ENCODE results near the gene GAL3ST1.

GAL3ST1 gene

GRCh38 chr22:30523646-30524489 lies 50.6 kb downstream of the GAL3ST1 start:
- Mint-ChIP-seq H3K9me3 (no peaks in the 10 kb centered on the region), H3K27ac (no peak overlapping the region), H3K36me3 (ENCODE audit: insufficient read depth) (no peaks in the 10 kb centered on the region), H3K27me3 (peaks cover 38 to 48% of the 10 kb centered on the region in 2 donors), H3K4me3 (no peak overlapping the region), H3K4me1 (ENCODE audit: low read depth in 2 of 2) (no peaks in the 10 kb centered on the region)
- ATAC-seq (replicated peaks) (no peak), DNase-seq (no peak)

GRCh38 chr22:30521368-30522156 lies 52.9 kb downstream of the GAL3ST1 start:
- H3K27me3 Mint-ChIP-seq = peaks cover 38 to 43% of the 10 kb centered on the region in 2 donors
- no peaks in the 10 kb centered on the region for H3K4me1 Mint-ChIP-seq (ENCODE audit: low read depth in 2 of 2)
- peak overlapping the region in 1 of 2 donors; percentile 39 for H3K27ac Mint-ChIP-seq
- no peak for ATAC-seq (replicated peaks)
- no peaks in the 10 kb centered on the region for H3K36me3 Mint-ChIP-seq (ENCODE audit: insufficient read depth)
- DNase-seq = no peak
- no peak overlapping the region for H3K4me3 Mint-ChIP-seq
- no peaks in the 10 kb centered on the region for H3K9me3 Mint-ChIP-seq

GRCh38 chr22:30519842-30520425 lies 54.5 kb downstream of the GAL3ST1 start:
- Mint-ChIP-seq H3K27ac (no peak overlapping the region), H3K36me3 (ENCODE audit: insufficient read depth) (no peaks in the 10 kb centered on the region), H3K27me3 (peaks cover 32 to 35% of the 10 kb centered on the region in 2 donors), H3K4me3 (no peak overlapping the region), H3K4me1 (ENCODE audit: low read depth in 2 of 2) (no peaks in the 10 kb centered on the region), H3K9me3 (no peaks in the 10 kb centered on the region)
- DNase-seq (no peak), ATAC-seq (replicated peaks) (no peak)

GRCh38 chr22:30516731-30517130 lies 57.7 kb downstream of the GAL3ST1 start:
- H3K9me3 Mint-ChIP-seq = no peaks in the 10 kb centered on the region
- no peak overlapping the region for H3K27ac Mint-ChIP-seq
- peaks cover 16 to 26% of the 10 kb centered on the region in 2 donors for H3K27me3 Mint-ChIP-seq
- H3K4me3 Mint-ChIP-seq = no peak overlapping the region
- H3K36me3 Mint-ChIP-seq (ENCODE audit: insufficient read depth) = no peaks in the 10 kb centered on the region
- DNase-seq (no peak), ATAC-seq (replicated peaks) (no peak)
- no peaks in the 10 kb centered on the region for H3K4me1 Mint-ChIP-seq (ENCODE audit: low read depth in 2 of 2)

DNA sequence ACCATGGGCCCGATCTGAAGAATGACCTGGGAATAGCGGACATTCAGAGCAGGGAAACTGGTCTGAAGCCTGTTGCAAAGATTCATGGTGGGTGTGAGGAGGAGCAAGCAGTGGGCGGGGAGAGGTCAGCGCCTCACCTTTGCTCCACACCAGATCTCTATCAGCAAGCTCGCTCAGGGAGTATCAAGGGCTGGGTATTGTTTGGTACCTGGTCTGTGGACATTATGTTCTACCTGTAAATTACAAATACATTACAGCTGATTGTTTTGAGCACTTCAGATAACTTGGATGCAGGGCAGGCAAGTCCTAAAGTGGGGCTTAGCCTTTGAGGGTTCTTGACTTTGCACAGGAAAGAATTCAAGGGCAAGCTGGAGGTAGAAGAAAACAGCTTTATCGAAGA lies 58.2 kb downstream of the GAL3ST1 start:
- H3K4me1 Mint-ChIP-seq (ENCODE audit: low read depth in 2 of 2) = no peaks in the 10 kb centered on the region
- ATAC-seq (replicated peaks) (no peak), DNase-seq (no peak)
- H3K27ac Mint-ChIP-seq = no peak overlapping the region
- no peak overlapping the region for H3K4me3 Mint-ChIP-seq
- peaks cover 11 to 23% of the 10 kb centered on the region in 2 donors for H3K27me3 Mint-ChIP-seq
- H3K9me3 Mint-ChIP-seq = no peaks in the 10 kb centered on the region
- H3K36me3 Mint-ChIP-seq (ENCODE audit: insufficient read depth) = no peaks in the 10 kb centered on the region

- DNase-seq (no peak), ATAC-seq (replicated peaks) (no peak)
- Mint-ChIP-seq H3K4me1 (ENCODE audit: low read depth in 2 of 2) (no peaks in the 10 kb centered on the region), H3K27ac (no peak overlapping the region), H3K27me3 (peaks cover 6 to 15% of the 10 kb centered on the region in 2 donors), H3K9me3 (no peaks in the 10 kb centered on the region), H3K4me3 (no peak overlapping the region), H3K36me3 (ENCODE audit: insufficient read depth) (no peaks in the 10 kb centered on the region)
Observed at GRCh38 chr22:30514252-30514651, 60.2 kb downstream of the GAL3ST1 start.

DNA sequence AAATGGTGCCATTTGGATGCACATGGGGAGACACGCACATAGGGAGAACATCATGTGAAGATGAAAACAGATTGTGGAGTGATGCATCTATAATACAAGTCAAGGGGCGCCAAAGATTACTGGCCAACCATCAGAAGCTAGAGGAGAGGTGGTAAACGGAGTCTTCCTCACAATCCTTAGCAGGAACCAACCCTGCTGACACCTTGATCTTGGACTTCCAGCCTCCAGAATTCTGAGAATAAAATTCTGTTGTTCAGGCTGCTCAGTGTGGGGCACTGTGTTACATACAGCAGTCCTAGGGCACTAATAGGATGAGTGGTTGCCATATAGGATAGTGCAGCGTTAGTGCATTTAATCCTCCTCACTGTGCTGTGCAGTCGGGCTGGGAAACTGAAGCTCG lies 61.0 kb downstream of the GAL3ST1 start:
- Mint-ChIP-seq H3K4me3 (no peak overlapping the region), H3K36me3 (ENCODE audit: insufficient read depth) (no peaks in the 10 kb centered on the region), H3K27me3 (peaks cover 2 to 15% of the 10 kb centered on the region in 2 donors), H3K9me3 (no peaks in the 10 kb centered on the region), H3K27ac (no peak overlapping the region), H3K4me1 (ENCODE audit: low read depth in 2 of 2) (no peaks in the 10 kb centered on the region)
- DNase-seq (no peak), ATAC-seq (replicated peaks) (no peak)

GRCh38 chr22:30511911-30512310 lies 62.6 kb downstream of the GAL3ST1 start:
- Mint-ChIP-seq H3K4me1 (ENCODE audit: low read depth in 2 of 2) (no peaks in the 10 kb centered on the region), H3K36me3 (ENCODE audit: insufficient read depth) (no peaks in the 10 kb centered on the region)

DNA sequence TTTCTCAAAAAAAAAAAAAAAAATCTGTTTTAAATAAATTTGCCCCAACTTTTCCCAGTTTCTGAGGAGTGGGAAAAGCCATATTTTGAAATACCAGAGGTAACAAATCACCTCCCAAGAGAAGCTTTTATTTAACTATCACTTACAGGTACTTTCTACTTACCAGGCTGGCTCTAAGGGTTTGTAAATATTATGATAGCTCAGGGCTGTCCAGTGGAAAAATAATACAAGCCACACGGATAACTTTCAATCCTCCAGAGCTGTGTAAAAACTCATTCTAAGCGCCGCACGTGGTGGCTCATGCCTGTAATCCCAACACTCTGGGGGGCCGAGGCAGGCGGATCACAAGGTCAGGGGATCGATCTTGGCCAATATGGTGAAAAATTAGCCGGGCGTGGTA lies 63.4 kb downstream of the GAL3ST1 start:
- DNase-seq (no peak), ATAC-seq (replicated peaks) (no peak)
- no peak overlapping the region for H3K27ac Mint-ChIP-seq
- no peaks in the 10 kb centered on the region for H3K36me3 Mint-ChIP-seq (ENCODE audit: insufficient read depth)
- H3K4me1 Mint-ChIP-seq (ENCODE audit: low read depth in 2 of 2) = no peaks in the 10 kb centered on the region
- no peak overlapping the region for H3K4me3 Mint-ChIP-seq
- H3K9me3 Mint-ChIP-seq = no peaks in the 10 kb centered on the region
- H3K27me3 Mint-ChIP-seq = peaks cover 10 to 26% of the 10 kb centered on the region in 2 donors

More at GRCh38 chr22:30511911-30512310, 62.6 kb downstream of the GAL3ST1 start:
- Mint-ChIP-seq H3K9me3 (no peaks in the 10 kb centered on the region), H3K4me3 (no peak overlapping the region), H3K27ac (no peak overlapping the region), H3K27me3 (peaks cover 4 to 19% of the 10 kb centered on the region in 2 donors)
- ATAC-seq (replicated peaks) (no peak), DNase-seq (no peak)

- ATAC-seq (replicated peaks) (no peak), DNase-seq (no peak)
- H3K4me3 Mint-ChIP-seq = no peak overlapping the region
- no peaks in the 10 kb centered on the region for H3K36me3 Mint-ChIP-seq (ENCODE audit: insufficient read depth)
- H3K27ac Mint-ChIP-seq = no peak overlapping the region
- no peaks in the 10 kb centered on the region for H3K9me3 Mint-ChIP-seq
- peaks cover 0 to 2% of the 10 kb centered on the region in 2 donors for H3K4me1 Mint-ChIP-seq (ENCODE audit: low read depth in 2 of 2)
- H3K27me3 Mint-ChIP-seq = peaks cover 29 to 35% of the 10 kb centered on the region in 2 donors
Observed at GRCh38 chr22:30508216-30508615, 66.2 kb downstream of the GAL3ST1 start.

DNA sequence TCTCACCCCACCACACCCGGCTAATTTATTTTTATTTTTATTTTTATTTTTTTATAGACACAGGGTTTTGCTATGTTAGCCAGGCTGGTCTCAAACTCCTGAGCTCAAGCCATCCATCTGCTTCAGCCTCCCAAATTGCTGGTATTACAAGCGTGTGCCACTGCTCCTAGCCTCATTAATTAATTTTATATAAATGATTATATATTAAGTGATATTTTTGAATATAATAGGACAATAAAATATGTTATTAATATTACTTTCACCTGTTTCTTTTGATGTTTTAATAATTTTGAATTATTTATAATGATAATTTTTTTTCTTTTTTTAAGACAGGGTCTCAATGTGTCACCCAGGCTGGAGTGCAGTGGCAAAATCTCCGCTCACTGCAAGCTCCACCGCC lies 66.8 kb downstream of the GAL3ST1 start:
- peaks cover 32 to 40% of the 10 kb centered on the region in 2 donors for H3K27me3 Mint-ChIP-seq
- no peaks in the 10 kb centered on the region for H3K9me3 Mint-ChIP-seq
- H3K4me1 Mint-ChIP-seq (ENCODE audit: low read depth in 2 of 2) = peaks cover 0 to 2% of the 10 kb centered on the region in 2 donors
- DNase-seq = no peak
- ATAC-seq (replicated peaks) = no peak
- H3K4me3 Mint-ChIP-seq = no peak overlapping the region
- H3K27ac Mint-ChIP-seq = no peak overlapping the region
- H3K36me3 Mint-ChIP-seq (ENCODE audit: insufficient read depth) = no peaks in the 10 kb centered on the region

GRCh38 chr22:30506507-30506968 lies 67.9 kb downstream of the GAL3ST1 start:
- H3K36me3 Mint-ChIP-seq (ENCODE audit: insufficient read depth) = no peaks in the 10 kb centered on the region

More at GRCh38 chr22:30506507-30506968, 67.9 kb downstream of the GAL3ST1 start:
- no peak for DNase-seq
- no peak overlapping the region for H3K4me3 Mint-ChIP-seq
- H3K9me3 Mint-ChIP-seq = no peaks in the 10 kb centered on the region
- H3K27me3 Mint-ChIP-seq = peaks cover 40 to 51% of the 10 kb centered on the region in 2 donors
- H3K27ac Mint-ChIP-seq = no peak overlapping the region
- no peak for ATAC-seq (replicated peaks)
- H3K4me1 Mint-ChIP-seq (ENCODE audit: low read depth in 2 of 2) = peaks cover 0 to 2% of the 10 kb centered on the region in 2 donors
